NCI-H1930 (cell line): ENCODE data around the gene RRAS.
A peak's percentile ranks its signal among the peaks of the same experiment; 100 is the strongest.

Source experiments
- DNase-seq, 2 experiments: peaks; one replicate each; lab custom pipeline; 2025; lab: John Stamatoyannopoulos, UW

The RRAS gene

GRCh38 chr19:49640113-49640898 is at the start of gene RRAS:
Gene RRAS, minus strand, starts transcription at chr19:49640143. Its CDS starts 45 bp downstream, at chr19:49640098.
- DNase-seq, result peak; percentile 99

- peak; percentile 75 to 78 for DNase-seq
These were observed 49.5 kb upstream of the RRAS start, which contains the start of gene ADM5 for GRCh38 chr19:49689133-49690078. Gene ADM5, plus strand, starts transcription at chr19:49689594. Its CDS starts 244 bp downstream, at chr19:49689838.

- DNase-seq, result no peak
These were observed 48.7 kb upstream of the RRAS start for GRCh38 chr19:49688531-49689132.

GRCh38 chr19:49687566-49688316 is 47.8 kb upstream of the RRAS start:
- DNase-seq, result no peak

GRCh38 chr19:49687150-49687549 is 47.2 kb upstream of the RRAS start:
- DNase-seq, result no peak

GRCh38 chr19:49686503-49687088 is 46.7 kb upstream of the RRAS start:
- DNase-seq, result no peak

GRCh38 chr19:49685845-49686332 is 45.9 kb upstream of the RRAS start:
- DNase-seq, result no peak

- DNase-seq, result no peak
These were observed 45.1 kb upstream of the RRAS start for GRCh38 chr19:49684983-49685553.

GRCh38 chr19:49684251-49684982 is 44.5 kb upstream of the RRAS start:
- DNase-seq, result no peak

GRCh38 chr19:49683814-49684250 is 43.9 kb upstream of the RRAS start:
- no peak for DNase-seq

GRCh38 chr19:49682274-49682673 is 42.3 kb upstream of the RRAS start:
- no peak for DNase-seq

- no peak for DNase-seq
These were observed 41.9 kb upstream of the RRAS start for GRCh38 chr19:49681830-49682229.

- DNase-seq, result peak; percentile 95 to 97
These were observed 40.7 kb upstream of the RRAS start for GRCh38 chr19:49680421-49681351.

- DNase-seq, result no peak
These were observed 39.9 kb upstream of the RRAS start for GRCh38 chr19:49679771-49680413.

GRCh38 chr19:49678985-49679770 is 39.2 kb upstream of the RRAS start:
- no peak for DNase-seq

GRCh38 chr19:49677901-49678674 is 38.1 kb upstream of the RRAS start:
- DNase-seq, result peak; percentile 77 to 79
